GM19351 (cell line): Measurements from ENCODE around the gene TIMMDC1.
"Not testable (repeated sequence)": the region's sequence is repeated elsewhere in the genome, so short reads cannot be mapped to it uniquely, and the experiment has no call there.

Experiments
- ATAC-seq: cut with Tn5 transposase; IDR thresholded peaks from one replicate; pipeline ENCODE4 v1.9.1; 2021; ENCODE audit warnings: mild to moderate bottlenecking, moderate library complexity; ENCODE audit not compliant: unreplicated experiment

Gene TIMMDC1

GRCh38 chr3:119508172-119508845 is 10.0 kb downstream of the TIMMDC1 start:
- peak; percentile 65 for ATAC-seq

GRCh38 chr3:119510690-119511089 is 12.3 kb downstream of the TIMMDC1 start:
- ATAC-seq = no peak

DNA sequence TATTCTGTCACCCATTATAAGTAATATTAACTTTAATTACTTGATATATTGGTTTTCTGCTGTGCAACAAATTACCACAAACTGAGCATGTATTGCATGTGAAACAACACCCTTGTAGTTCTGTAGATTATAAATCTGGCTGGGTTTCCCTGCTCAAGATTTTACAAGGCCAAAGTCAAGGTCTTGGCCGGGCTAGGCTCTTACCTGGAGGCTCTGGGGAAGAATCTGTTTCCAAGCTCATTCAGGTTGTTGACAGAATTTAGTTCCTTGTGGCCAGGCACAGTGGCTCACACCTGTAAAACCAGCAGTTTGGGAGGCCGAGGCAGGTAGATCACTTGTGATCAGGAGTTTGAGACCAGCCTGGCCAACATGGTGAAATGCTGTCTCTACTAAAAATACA is 16.3 kb downstream of the TIMMDC1 start:
- no peak for ATAC-seq

- no peak for ATAC-seq
These were observed 18.8 kb downstream of the TIMMDC1 start for GRCh38 chr3:119517112-119517511.

GRCh38 chr3:119518026-119518425 is 19.7 kb downstream of the TIMMDC1 start:
- ATAC-seq = no peak

DNA sequence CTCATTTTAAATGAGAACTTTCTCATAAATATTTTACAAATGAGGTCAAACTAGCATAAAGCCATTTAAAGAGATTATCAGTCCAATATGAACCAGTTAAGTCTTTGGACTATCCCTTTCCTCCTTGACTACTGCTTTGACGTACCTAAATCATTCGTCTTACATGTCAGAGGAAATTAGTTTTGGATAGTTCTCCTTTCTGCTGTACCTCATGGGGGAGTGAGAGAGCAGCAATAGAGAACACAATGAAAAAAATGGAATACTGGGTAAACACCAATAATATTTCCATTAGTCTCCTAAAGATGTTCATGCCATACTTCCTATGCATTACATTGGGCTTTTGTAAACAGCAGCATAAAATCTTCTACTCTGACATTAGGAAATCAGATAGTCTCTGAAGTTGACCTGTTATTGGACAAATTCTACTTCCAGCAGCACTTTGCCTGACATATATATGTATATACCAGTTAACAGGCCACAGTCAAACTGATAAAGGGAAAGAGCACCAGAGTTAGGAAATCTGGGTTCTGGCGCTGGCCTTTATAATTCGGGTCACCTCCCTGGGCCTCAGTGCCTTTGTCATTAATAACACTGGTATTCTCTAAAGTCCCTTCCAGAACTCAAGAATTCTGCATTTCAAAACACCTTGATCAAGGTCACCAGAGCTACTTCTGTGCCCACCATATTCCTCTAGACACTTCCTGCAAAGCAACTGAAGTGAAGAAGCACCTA is 26.8 kb downstream of the TIMMDC1 start:
- no peak for ATAC-seq

DNA sequence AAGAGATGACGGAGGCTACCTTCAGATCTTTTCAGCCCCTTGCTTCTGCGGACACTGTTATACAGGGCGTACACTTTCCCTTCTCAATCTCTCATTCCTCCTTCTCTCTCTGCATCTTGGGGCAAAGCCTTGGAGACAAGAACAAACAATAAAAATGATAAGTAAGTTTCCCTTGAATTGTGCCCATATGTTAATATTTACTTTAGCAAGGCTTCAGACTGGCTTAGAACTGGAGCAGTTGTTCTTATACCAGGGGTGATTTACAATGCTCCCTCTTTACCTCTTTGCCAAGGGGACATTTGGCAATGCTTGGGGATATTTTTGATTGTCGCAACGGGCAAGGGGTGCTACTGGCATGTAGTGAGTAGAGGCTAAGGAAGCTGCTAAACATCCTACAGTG is 29.4 kb downstream of the TIMMDC1 start:
- ATAC-seq = no peak

- ATAC-seq = no peak
These were observed 31.5 kb downstream of the TIMMDC1 start for GRCh38 chr3:119529883-119530282.

DNA sequence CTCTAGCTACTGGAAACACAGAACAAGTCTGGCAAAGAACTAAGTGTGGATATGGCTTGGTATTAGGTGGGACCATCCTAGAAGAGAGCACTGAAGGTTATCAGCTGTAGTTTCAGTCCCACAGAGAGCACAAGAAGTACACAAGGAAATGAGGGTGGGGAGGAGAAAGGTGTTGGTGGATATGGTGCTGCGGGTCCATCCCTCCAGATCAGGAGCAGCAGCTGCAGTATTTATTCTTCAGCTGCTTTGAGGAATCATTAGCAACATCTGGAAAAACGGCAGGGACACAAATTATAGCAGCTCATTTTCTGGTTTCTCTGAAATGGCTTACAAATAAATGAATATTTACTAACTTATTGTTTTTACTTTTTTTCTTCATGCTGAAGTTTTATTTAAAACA is 32.1 kb downstream of the TIMMDC1 start:
- ATAC-seq = no peak

DNA sequence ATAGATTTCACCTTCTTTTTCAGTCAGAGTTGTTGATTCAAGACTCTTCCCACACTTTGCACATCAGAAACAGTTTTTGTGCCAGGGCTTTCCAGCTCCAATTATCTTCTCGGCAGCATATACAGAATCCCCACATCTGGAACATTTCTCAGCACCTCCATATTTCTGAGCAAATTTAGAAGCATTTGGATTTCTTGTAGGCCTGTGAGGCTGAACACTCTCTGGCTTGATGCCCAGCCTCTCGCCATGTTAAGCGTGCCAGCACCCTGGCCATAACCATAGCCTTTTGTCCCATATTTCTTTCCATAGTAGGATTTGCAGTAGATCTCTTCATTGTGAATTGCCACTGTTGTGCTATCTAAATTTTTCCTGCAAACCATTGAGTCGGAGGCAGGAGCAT is 32.8 kb downstream of the TIMMDC1 start:
- no peak for ATAC-seq

DNA sequence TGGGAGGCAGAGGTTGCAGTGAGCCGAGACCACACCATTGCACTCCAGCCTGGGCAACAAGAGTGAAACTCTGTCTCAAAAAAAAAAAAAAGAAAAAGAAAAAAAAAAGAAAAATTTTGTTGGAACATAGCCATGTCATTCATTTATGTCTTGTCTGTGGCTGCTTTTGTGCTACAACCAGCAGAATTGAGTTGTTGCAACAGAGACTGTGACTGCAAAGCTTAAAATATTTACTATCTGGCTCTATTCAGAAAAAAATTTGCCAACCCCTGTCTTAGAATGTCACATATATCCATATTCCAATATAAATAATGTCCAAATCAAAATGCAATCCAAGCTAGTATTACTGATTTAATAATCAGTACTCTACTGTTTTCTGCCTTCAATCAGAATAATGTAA is 35.9 kb downstream of the TIMMDC1 start:
- ATAC-seq = no peak

DNA sequence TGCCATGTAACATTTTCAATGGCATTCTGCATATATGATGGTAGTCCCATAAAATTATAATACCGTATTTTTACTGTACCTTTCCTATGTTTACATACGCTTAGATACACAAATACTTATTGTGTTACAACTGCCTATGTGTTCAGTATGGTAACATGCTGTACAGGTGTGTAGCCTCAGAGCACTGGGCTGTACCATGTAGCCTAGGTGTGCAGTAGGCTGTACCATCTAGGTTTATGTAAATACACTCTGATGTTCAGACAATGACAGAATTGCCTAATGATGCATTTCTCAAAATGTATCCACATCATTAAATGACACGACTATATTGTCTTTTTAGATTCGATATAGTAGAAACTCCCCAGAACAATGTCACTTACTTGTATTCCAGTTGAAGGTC is 38.4 kb downstream of the TIMMDC1 start:
- no peak for ATAC-seq

- ATAC-seq = peak; percentile 50
These were observed 40.4 kb downstream of the TIMMDC1 start for GRCh38 chr3:119538772-119539171.

GRCh38 chr3:119541547-119541946 is 43.2 kb downstream of the TIMMDC1 start:
- no peak for ATAC-seq

DNA sequence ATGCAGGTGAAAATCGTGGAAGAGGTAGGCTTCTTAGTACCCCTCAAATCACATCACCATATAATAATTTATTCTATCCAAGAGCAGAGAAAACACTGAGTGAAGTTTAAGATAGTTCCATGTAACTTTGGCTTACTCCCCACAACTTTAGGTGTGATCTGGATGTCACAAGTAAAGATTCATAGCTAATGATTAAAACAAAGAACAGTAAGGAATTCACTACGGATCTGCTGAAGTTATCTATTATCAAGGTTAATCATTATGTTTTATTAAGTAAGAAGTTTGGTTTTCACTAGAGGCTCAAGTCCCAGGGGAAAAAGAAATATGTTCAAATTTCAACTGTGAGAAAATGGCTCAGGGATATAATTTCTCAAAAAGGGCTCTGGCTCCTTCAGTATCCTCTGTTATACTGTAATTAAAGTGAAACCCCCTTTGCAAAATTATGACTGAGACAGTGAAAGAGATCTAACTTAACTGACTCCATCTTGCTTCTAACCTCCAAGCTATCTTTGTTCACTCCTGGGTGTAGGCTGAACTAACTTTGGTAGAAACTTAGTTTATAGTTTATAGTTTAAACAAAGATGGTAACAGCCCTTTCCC is 43.9 kb downstream of the TIMMDC1 start:
- ATAC-seq = no peak

DNA sequence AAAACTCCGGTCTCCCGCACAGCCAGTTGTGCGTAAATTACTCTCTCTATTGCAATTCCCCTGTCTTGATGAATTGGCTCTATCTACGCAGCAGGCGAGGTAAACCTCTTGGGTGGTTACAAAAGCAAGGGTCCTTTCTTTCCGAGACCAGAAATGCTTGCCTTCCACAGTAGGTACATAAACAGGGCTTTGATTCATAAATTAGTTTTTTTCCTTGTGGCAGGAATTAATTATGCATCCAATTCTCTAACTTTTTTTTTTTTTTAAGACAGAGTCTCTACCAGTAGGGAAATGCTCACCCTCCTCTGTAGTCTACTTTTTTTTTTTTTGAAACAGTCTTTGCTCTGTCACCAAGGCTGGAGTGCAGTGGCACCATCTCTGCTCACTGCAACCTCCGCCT is 44.8 kb downstream of the TIMMDC1 start:
- ATAC-seq = no peak

- ATAC-seq = no peak
These were observed 48.9 kb downstream of the TIMMDC1 start for GRCh38 chr3:119547227-119547626.

- ATAC-seq = no peak
These were observed 50.0 kb downstream of the TIMMDC1 start for GRCh38 chr3:119548341-119548740.

- ATAC-seq = no peak
These were observed 52.0 kb downstream of the TIMMDC1 start for GRCh38 chr3:119550192-119550910.

- ATAC-seq = no peak
These were observed 53.3 kb downstream of the TIMMDC1 start for GRCh38 chr3:119551598-119551997.

- ATAC-seq = not testable (repeated sequence)
These were observed 54.6 kb downstream of the TIMMDC1 start for GRCh38 chr3:119552928-119553327.
